DMS79 treated with DMSO at 0.1 percent for 48 hours (cell line): ENCODE results near the gene HNRNPL.
"Not testable (repeated sequence)": the region's sequence is repeated elsewhere in the genome, so short reads cannot be mapped to it uniquely, and the experiment has no call there.

Experiments
- DNase-seq: peaks from one replicate; lab custom pipeline; 2025; lab: John Stamatoyannopoulos, UW

The HNRNPL gene

GRCh38 chr19:38801359-38802095 lies 48.3 kb downstream of the HNRNPL start:
- no peak for DNase-seq

GRCh38 chr19:38800577-38801347 lies 49.0 kb downstream of the HNRNPL start:
- DNase-seq: no peak

GRCh38 chr19:38799104-38799503 lies 50.7 kb downstream of the HNRNPL start:
- no peak for DNase-seq

GRCh38 chr19:38797781-38798180 lies 52.0 kb downstream of the HNRNPL start:
- DNase-seq: not testable (repeated sequence)

GRCh38 chr19:38796154-38796553 lies 53.6 kb downstream of the HNRNPL start:
- DNase-seq: no peak

GRCh38 chr19:38795549-38795948 lies 54.2 kb downstream of the HNRNPL start:
- DNase-seq: no peak

GRCh38 chr19:38793671-38794070 lies 56.1 kb downstream of the HNRNPL start:
- DNase-seq: no peak

- DNase-seq: peak; percentile 57
Observed at GRCh38 chr19:38793177-38793576, 56.6 kb downstream of the HNRNPL start.

GRCh38 chr19:38792250-38793111 lies 57.3 kb downstream of the HNRNPL start:
- no peak for DNase-seq

- not testable (repeated sequence) for DNase-seq
Observed at GRCh38 chr19:38791451-38792064, 58.2 kb downstream of the HNRNPL start.

- DNase-seq: not testable (repeated sequence)
Observed at GRCh38 chr19:38790507-38791403, 59.0 kb downstream of the HNRNPL start.

GRCh38 chr19:38788478-38789243 lies 61.1 kb downstream of the HNRNPL start, which contains the start of gene LGALS7B:
Gene LGALS7B (plus strand): TSS chr19:38789200. CDS start chr19:38789227, 27 bp downstream.
- DNase-seq: no peak

- DNase-seq: no peak
Observed at GRCh38 chr19:38786572-38787265, 63.1 kb downstream of the HNRNPL start.
